Skin of body (tissue), 2 donors: ENCODE results near the gene WNT5A. TPM values are rescaled to one million over a fixed set of nuclear protein-coding genes. Genes with fewer than 3 reads are reported as not detected.

Source experiments
- DNase-seq: peaks from one replicate; lab custom pipeline; 2025; lab: John Stamatoyannopoulos, UW
- total RNA-seq: library from RNA; depleted of rRNA; stranded (reverse); fragments of >200 nt; gene quantifications from one replicate; pipeline ENCODE4 v1.2.3, GENCODE V29; 2014

WNT5A gene
- total RNA-seq: 28.8 TPM

DNA sequence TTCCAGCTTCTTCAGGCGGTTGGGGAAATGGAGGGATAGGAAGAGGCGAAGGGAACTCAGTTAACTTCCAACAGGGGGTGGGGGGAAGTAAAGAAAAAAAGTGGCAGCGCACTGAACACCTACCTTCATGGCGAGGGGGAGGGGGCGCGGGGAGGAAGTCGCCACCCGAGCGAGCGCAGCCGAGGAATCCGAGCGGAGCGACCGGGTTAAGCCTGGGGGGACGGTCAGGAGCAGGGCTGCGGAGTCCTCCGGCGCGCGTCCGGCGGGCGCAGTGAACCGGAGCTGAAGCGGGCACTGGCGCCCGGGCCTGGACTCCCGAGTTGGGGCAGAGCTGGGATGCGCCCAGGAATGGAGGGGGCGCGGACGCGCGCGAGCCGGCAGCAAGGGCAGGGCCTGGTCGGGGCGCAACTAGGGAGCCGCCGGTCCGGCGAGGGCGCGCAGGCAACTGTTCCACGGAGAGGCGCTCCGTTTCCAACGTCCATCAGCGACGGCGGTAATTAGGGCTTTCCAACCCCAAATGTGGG is at the start of gene WNT5A:
Gene WNT5A (minus strand): TSS at position 450 of the 524 bp plus-strand sequence. CDS start 321 bp downstream, at position 129.
- no peak for DNase-seq

GRCh38 chr3:55534876-55535275 is 47.8 kb upstream of the WNT5A start:
- no peak for DNase-seq

GRCh38 chr3:55532806-55533205 is 45.7 kb upstream of the WNT5A start:
- no peak for DNase-seq

GRCh38 chr3:55531321-55531720 is 44.2 kb upstream of the WNT5A start:
- DNase-seq: no peak

- no peak for DNase-seq
These were observed 40.3 kb upstream of the WNT5A start for GRCh38 chr3:55527361-55527760.

- DNase-seq: no peak
These were observed 39.4 kb upstream of the WNT5A start for GRCh38 chr3:55526332-55527030.

DNA sequence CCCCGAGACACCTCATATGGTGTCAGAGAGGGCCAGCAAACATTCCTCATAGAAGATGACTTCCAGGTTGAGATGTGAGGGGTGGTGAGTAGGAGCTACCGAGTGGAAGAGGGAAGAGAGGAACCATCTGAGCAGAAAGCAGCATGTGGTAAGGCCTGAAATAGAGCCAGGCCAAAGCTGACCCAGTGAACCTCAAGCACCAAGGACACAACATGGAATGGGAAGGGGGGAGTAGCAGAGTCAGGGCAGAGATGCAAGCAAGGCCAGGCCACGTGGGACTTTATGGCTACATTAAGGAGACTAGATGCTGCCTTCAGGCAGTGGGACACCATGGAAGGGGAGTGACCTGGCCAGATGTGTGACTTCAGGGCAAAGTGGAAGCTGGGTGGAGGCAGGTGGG is 38.3 kb upstream of the WNT5A start:
- no peak for DNase-seq

DNA sequence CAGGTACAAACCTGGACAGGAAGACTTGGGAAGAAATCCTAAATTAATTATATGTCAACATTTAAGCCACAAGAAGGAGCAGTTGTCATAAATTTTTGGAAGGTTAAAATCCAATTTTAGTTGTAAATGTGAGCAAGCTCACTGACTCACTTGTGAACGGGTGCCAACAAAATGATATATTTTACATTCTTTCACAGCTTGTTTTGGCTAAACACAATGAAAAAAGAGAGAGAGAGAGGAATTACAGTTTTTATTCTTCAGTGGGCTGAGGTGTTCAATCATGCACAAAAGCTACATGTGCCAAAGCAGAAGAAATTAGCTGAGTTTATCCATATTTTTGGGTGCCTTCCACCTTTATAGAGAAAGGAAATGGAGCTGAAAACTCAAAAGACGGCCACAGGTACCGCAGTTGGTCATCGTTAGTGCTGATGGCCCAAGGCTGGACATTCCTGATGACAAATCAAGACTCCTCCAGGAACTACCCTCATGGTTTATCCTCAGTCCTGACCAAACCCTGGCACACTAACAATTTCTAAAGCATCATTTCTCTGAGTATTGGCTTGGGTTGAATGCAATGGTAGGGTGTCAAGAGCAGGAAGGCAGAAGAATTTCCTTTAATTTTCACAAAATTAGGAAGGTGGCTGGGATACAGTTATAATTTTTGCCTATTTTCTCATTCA is 37.6 kb upstream of the WNT5A start:
- DNase-seq: peak; percentile 20

DNA sequence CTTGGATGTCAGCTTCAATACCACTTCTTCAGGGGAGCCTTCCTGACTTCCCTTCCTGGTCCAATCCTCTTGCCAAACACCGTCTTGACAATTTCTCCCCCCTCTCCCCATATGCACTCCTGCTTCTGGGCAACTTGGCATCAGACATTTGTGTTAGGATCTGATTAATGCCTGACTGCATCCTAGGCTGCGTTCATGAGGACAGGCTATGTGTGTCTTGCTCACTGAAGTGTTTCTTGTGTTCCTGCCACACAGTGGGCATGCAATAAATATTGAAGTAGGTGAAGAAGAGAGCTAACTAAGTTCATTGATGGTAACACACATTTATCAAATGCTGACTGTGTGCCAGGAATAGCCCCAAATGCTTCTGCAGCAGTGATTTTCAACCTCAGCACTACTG is 36.4 kb upstream of the WNT5A start:
- DNase-seq: no peak

DNA sequence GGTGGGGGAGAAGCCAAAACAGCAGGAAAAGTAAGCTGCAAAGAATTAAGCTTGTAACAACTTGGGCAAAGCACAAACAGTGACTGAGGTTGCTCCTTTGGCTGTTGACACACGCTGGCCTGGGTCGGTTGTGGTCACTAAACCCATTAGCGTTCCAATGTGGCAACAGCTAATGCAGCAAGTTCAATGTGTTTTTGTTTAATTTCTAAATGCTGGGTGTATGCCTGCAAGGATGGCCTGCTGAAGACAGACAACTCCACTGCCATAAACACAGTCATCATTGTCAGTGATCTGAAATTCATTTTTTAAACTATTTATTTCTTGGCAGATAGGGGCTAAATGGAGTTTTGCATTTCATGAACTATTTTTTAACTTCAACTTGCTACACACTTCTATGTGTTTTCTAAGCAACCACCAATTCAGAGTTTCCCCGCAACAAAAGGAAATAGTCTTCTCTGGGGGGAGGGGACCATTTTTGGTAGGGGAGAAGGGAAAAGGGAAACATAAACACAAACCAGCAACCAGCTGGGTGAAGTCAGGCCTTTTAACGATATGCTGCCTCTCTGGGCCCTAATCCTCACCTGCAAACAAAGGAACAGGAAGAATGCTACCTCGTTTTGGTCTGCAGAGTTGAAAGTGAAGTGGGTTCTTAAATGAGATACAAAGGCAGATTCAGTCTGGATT is 34.8 kb upstream of the WNT5A start:
- DNase-seq: peak; percentile 60

DNA sequence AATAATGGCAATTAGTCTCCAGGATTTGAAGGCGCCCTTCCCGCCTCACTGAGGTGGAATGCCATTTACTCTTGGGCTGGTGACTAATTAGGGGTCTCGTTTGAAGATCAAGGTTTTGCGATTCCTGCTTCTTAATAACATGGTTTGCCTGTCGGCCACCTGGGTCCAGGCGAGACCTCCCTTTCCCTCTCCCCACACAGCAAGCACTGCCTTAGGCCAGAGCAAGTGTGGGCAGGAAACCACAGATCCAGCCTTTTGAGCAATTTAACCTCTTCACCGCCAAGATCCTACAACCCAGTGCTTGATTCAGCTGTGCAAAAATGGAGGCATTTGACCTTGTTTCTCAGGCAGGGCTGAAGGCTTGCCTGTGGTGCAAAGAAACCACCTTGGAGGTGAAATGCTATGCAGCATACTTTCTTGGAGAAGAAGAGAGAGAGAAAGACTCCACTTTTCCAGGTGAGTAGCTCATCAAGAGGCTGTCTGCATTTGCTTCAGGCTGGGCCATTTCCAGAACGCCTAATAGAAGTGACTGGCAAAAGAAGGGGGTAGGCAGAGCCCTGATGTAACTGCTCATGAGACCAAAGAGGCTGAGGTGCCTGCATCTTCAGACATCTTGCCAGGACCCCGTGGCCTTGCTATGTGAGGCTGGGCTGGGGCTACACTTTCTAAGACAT is 34.1 kb upstream of the WNT5A start:
- no peak for DNase-seq

- DNase-seq: no peak
These were observed 31.9 kb upstream of the WNT5A start for GRCh38 chr3:55519019-55519418.

DNA sequence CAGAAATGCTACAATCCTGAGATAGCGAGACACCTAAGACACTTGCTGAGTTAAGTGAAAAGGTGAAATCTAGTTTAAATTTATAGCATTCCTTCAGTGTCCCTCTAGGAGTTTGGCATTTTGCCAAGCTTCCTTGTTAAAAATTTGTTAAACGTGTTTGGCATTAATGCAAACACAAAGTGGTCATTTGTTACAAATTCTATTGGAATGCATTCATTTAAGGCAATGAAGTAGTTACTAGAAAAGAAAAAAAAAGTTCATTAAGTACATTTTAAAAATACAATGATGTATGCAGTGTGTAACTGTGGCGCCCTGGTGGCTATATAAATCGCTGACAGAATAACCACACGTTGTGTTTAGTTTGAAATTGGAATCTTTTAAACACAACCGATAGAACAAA is 31.3 kb upstream of the WNT5A start:
- no peak for DNase-seq

DNA sequence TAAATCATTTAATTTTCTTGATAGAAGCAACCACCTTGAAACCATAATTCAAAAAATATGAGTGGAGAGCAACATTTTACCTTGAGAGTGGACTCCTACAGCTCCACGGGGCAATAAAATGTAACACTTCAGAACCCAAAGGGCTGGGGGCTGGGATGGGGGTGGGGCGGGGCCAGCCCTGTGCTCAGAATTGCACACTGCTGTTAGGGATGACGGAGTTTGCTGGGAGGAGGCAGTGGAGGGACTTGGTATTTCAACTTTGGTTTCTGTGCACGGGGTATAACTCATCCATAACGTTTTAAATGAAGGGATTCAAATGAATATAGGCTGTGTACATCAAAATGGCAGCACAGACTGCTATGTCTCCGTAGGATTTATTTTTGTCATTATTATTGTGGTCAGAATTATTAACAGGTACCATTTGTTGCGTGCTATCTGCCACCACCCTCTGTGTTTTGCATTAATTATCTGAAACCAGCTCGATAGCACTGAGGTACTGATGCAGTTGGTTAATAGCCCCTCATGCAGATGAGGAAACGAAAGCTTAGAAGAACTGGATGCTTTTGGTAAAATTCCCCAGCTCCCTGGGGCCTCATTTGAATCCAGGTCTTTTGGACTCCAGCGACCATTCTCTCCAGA is 29.4 kb upstream of the WNT5A start:
- DNase-seq: no peak

- DNase-seq: no peak
These were observed 28.6 kb upstream of the WNT5A start for GRCh38 chr3:55515550-55516246.

GRCh38 chr3:55514962-55515361 is 27.9 kb upstream of the WNT5A start:
- DNase-seq: no peak

- no peak for DNase-seq
These were observed 25.7 kb upstream of the WNT5A start for GRCh38 chr3:55512571-55513343.

DNA sequence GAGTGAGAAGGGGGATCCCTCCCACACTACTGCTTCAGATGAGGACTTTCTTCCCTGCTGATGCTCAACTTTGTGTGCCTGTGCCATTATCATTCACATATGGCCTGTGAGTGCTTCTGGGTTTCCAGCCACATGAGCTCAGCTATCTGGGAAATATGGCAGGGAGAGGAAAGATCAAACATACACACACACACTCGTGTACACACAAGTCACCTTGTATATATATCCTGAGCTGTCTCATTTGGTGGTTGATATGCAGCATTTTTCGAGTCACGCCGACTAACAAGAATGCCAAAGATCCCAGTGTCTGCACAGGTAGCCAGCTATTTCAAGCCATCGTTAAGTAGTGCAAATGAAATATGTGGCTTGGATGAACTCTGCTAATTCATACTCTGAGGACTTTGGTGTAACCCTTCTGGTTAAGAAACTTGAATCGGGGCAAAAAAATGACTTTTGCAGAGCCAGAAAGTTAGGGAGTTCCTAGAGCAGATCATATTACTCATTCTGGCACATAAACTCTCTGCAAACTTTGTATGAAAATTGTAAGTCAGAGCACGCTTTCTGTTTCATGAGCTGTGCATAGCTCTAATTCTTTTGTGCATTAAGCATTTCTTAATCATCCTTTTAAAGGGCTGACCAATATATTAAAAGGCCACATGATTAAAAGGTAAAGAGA is 24.9 kb upstream of the WNT5A start:
- peak; percentile 45 for DNase-seq

DNA sequence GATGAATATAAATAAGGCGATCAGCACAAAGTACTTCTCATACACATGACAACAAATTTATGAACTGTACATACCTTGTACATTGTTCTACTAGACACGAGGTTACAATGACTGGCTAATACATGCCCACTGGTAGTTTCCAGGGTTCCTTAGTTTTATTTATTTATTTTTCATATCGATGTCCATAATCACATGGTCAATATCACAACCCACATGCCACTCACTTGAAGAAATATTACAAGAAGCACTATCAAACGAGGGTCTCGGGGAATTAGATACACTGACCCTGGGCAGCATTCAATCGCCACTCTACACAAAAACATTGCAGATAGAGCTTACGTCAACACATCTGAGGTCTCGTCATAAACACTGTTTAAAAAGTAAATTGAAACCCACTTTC is 21.2 kb upstream of the WNT5A start:
- no peak for DNase-seq
